ENCODE data around the gene ERP44. TPM values are rescaled to one million over a fixed set of nuclear protein-coding genes. Genes with fewer than 3 reads are reported as not detected.
A peak's percentile ranks its signal among the peaks of the same experiment; 100 is the strongest.

ERP44 gene
- total and polyA plus RNA-seq, 8 donors: 10.6 to 18.3 (median 14.7) TPM

DNA sequence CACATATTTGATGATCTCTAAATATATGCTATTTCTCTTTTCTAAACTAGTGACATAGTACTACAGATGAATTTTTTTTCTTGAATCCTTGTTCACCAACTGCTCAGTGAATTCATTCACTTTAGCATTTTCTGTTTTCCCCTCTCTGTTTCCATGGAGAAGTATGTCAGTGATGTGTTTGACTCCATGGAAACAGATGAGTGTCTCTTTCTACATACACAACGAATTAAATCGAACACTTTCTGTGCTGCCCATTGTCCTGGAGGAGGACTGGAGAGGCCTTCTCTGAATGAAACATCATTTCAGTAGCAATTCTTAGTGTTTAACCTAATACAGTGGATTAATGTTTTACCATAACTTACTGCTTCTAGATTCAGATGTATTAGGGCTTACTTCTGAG is 9.8 kb upstream of the ERP44 start:
- Histone ChIP-seq H3K36me3 (peaks cover 0 to 45% (median 0%) of the 10 kb centered on the region in 3 donors), H3K4me1 (peaks cover 0 to 8% (median 6%) of the 10 kb centered on the region in 3 donors), H3K27me3 (no peaks in the 10 kb centered on the region), H3K9me3 (no peaks in the 10 kb centered on the region), H3K4me3 (no peak overlapping the region), H3K27ac (no peak overlapping the region)
- intact Hi-C loops (cut with DNase I): no loop called here
- ATAC-seq (peak in 2 of 4 donors; percentile 58 to 60), DNase-seq (no peak), FAIRE-seq (no peak)
- TF ChIP-seq, protein P1, sequence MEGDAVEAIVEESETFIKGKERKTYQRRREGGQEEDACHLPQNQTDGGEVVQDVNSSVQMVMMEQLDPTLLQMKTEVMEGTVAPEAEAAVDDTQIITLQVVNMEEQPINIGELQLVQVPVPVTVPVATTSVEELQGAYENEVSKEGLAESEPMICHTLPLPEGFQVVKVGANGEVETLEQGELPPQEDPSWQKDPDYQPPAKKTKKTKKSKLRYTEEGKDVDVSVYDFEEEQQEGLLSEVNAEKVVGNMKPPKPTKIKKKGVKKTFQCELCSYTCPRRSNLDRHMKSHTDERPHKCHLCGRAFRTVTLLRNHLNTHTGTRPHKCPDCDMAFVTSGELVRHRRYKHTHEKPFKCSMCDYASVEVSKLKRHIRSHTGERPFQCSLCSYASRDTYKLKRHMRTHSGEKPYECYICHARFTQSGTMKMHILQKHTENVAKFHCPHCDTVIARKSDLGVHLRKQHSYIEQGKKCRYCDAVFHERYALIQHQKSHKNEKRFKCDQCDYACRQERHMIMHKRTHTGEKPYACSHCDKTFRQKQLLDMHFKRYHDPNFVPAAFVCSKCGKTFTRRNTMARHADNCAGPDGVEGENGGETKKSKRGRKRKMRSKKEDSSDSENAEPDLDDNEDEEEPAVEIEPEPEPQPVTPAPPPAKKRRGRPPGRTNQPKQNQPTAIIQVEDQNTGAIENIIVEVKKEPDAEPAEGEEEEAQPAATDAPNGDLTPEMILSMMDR (IDR thresholded peaks at IDR 0.05): no peak
- WGBS, 2 donors: 75 to 83% methylated on average over 2 of the region's 2 CpGs

DNA sequence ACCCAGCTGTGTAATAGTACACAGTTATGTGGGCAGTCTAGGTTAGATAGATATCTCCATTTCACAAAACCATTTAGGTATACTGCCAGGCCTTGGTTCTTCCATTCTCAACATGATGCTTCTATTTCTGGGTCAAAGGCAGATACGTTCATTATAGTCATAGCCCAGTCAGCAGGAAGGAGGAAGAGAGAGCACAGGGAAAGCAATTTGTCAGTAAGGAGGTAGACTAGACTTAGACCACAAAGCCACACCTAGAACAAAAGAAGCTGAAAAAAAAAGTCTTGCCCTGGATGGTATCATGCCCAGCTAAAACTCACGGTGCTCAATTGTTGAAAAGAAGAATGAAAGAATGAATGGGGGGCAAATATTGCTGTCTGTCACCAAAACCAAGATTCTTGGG is 7.8 kb upstream of the ERP44 start:
- no peak for DNase-seq
- no peak for FAIRE-seq
- no peak overlapping the region for H3K27ac ChIP-seq
- peaks cover 0 to 8% (median 6%) of the 10 kb centered on the region in 3 donors for H3K4me1 ChIP-seq
- intact Hi-C loops (cut with DNase I): no loop called here
- peaks cover 0 to 45% (median 0%) of the 10 kb centered on the region in 3 donors for H3K36me3 ChIP-seq
- no peak for ATAC-seq
- H3K9me3 ChIP-seq: no peaks in the 10 kb centered on the region
- 80 to 81% methylated on average over 2 of the region's 2 CpGs for WGBS, 2 donors
- H3K4me3 ChIP-seq: no peak overlapping the region
- TF ChIP-seq, protein P1 (IDR thresholded peaks at IDR 0.05): no peak
- H3K27me3 ChIP-seq: no peaks in the 10 kb centered on the region

DNA sequence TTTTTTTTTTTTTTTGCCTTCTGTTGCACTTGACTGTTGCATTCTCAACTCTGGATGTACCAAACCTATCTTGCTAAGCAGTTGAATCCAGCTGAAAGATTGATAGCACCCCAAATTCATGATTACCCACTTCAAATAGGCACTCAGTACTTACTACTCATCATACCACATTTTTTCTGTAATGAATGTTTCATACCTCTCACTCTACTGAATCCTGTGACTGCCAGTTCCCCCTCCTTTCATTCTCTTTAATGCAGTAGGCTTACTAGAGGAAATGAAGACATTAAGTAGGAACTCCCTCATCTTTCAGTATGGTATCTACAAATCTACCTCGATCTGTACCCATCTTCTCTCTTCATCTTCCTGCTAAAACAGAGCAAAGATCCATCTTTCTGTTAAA is 7.1 kb upstream of the ERP44 start:
- H3K4me3 ChIP-seq: no peak overlapping the region
- H3K4me1 ChIP-seq: peaks cover 0 to 2% (median 2%) of the 10 kb centered on the region in 3 donors
- FAIRE-seq (no peak), ATAC-seq (no peak), DNase-seq (no peak)
- no peaks in the 10 kb centered on the region for H3K9me3 ChIP-seq
- 41 to 42% methylated on average over 1 of the region's 1 CpG for WGBS, 2 donors
- intact Hi-C loops (cut with DNase I): no loop called here
- peaks cover 0 to 45% (median 0%) of the 10 kb centered on the region in 3 donors for H3K36me3 ChIP-seq
- no peaks in the 10 kb centered on the region for H3K27me3 ChIP-seq
- no peak overlapping the region for H3K27ac ChIP-seq
- TF ChIP-seq, protein P1 (IDR thresholded peaks at IDR 0.05): no peak

DNA sequence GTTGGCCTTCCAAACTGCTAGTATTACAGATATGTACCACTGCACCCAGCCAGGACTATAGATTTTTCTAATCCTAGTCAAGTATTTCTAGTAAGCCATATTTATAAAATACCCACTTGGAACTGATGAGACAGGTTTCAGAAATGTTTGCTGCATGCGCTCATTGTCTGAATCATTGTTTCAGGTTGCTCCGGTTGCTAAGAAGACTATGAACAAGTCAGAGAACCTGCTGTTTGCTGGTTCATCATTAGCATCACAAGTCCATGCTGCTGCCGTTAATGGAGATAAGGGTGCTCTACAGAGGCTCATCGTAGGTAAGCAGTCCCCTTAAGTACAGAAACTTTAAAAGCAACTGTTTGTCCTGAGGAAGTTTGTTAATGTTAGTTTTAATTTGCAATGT is 5.5 kb upstream of the ERP44 start:
- ATAC-seq (peak in 1 of 4 donors; percentile 14), FAIRE-seq (no peak), DNase-seq (no peak)
- H3K4me1 ChIP-seq: peaks cover 2 to 7% (median 4%) of the 10 kb centered on the region in 3 donors
- no peaks in the 10 kb centered on the region for H3K9me3 ChIP-seq
- TF ChIP-seq, protein P1 (IDR thresholded peaks at IDR 0.05): no peak
- H3K36me3 ChIP-seq: peaks cover 0 to 43% (median 0%) of the 10 kb centered on the region in 3 donors
- 86% methylated on average over 4 of the region's 4 CpGs for WGBS, 2 donors
- H3K27ac ChIP-seq: no peak overlapping the region
- intact Hi-C loops (cut with DNase I): no loop called here
- no peaks in the 10 kb centered on the region for H3K27me3 ChIP-seq
- no peak overlapping the region for H3K4me3 ChIP-seq

DNA sequence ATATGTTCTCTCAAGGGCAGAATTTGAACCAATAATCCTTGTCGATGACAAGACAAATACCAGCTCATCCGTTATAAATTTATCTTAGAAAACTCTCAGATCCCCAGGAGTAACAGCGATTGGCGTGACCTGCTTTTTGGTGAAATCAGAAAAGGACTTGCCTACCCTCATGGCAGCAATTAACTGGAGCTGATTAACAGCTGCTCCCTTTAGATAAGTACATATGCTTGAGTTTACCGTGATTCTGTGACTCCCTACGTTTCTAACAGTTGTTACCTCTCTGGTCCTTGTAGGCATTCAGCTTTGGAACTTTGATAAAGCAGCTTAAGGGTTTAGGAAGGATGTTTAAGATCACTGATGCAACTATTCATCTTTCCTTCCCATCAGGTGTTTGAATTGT is 2.8 kb upstream of the ERP44 start:
- ATAC-seq: no peak
- TF ChIP-seq, protein P1 (IDR thresholded peaks at IDR 0.05): no peak
- Histone ChIP-seq H3K27ac (no peak overlapping the region), H3K4me1 (peaks cover 14 to 15% (median 15%) of the 10 kb centered on the region in 3 donors), H3K36me3 (peaks cover 0 to 28% (median 0%) of the 10 kb centered on the region in 3 donors), H3K9me3 (no peaks in the 10 kb centered on the region), H3K27me3 (no peaks in the 10 kb centered on the region), H3K4me3 (no peak overlapping the region)
- intact Hi-C loops (cut with DNase I): no loop called here
- 73 to 78% methylated on average over 6 of the region's 6 CpGs for WGBS, 2 donors
- FAIRE-seq: no peak
- DNase-seq: no peak

All from pancreas (tissue), 10 donors.